Neural progenitor cell (in vitro differentiated cells): ENCODE data around the gene ZNF521. TPM values are rescaled to one million over a fixed set of nuclear protein-coding genes. Genes with fewer than 3 reads are reported as not detected.

Experiments used
- DNase-seq: peaks from one replicate; pipeline ENCODE4 v3.0.0-alpha.2; 2016; ENCODE audit warnings: low spot score
- H2AFZ ChIP-seq: fragments of 200-600 bp; sonication (generic); replicated peaks from 2 replicates; pipeline ENCODE4 v1.6.1; 2016; ENCODE audit warnings: antibody characterized with exemption
- H3F3A ChIP-seq: fragments of 200-600 bp; sonication (generic); 2 replicates; pipeline ENCODE4 v1.6.1; 2016; ENCODE audit warnings: antibody characterized with exemption, low read depth
- H3K27ac ChIP-seq: fragments of 200-600 bp; sonication (generic); 2 replicates; pipeline ENCODE4 v1.5.1; 2016; ENCODE audit warnings: mild to moderate bottlenecking
- H3K27me3 ChIP-seq: fragments of 200-600 bp; sonication (generic); 2 replicates; pipeline ENCODE4 v1.6.1; 2016; ENCODE audit warnings: mild to moderate bottlenecking, moderate library complexity
- H3K36me3 ChIP-seq: fragments of 200-600 bp; sonication (generic); 2 replicates; pipeline ENCODE4 v1.5.1; 2016
- H3K4me1 ChIP-seq: fragments of 200-600 bp; sonication (generic); 2 replicates; pipeline ENCODE4 v1.6.1; 2016; ENCODE audit warnings: mixed run types
- H3K4me2 ChIP-seq: fragments of 200-600 bp; sonication (generic); 2 replicates; pipeline ENCODE4 v1.6.1; 2016
- H3K4me3 ChIP-seq: fragments of 200-600 bp; sonication (generic); 2 replicates; pipeline ENCODE4 v1.5.1; 2016
- H3K79me2 ChIP-seq: fragments of 200-600 bp; sonication (generic); 2 replicates; pipeline ENCODE4 v1.6.1; 2016; ENCODE audit warnings: low read depth
- H3K9ac ChIP-seq: fragments of 200-600 bp; sonication (generic); 2 replicates; pipeline ENCODE4 v1.6.1; 2016
- H3K9me3 ChIP-seq: fragments of 200-600 bp; sonication (generic); 2 replicates; pipeline ENCODE4 v1.5.1; 2016; ENCODE audit warnings: low read depth
- H4K20me1 ChIP-seq: fragments of 200-600 bp; sonication (generic); 2 replicates; pipeline ENCODE4 v1.6.1; 2016; ENCODE audit warnings: low read depth
- H3K27ac Mint-ChIP-seq: 3 replicates; pipeline ENCODE4 v1.8.0; 2021; ENCODE audit warnings: mixed read lengths
- H3K27me3 Mint-ChIP-seq: 2 replicates; pipeline ENCODE4 v1.8.0; 2022; ENCODE audit warnings: low read depth, mild to moderate bottlenecking, inconsistent platforms, moderate library complexity, mixed read lengths; ENCODE audit not compliant: insufficient read depth
- H3K36me3 Mint-ChIP-seq: 3 replicates; pipeline ENCODE4 v1.8.0; 2021; ENCODE audit warnings: mixed read lengths
- H3K4me1 Mint-ChIP-seq: 3 replicates; pipeline ENCODE4 v1.8.0; 2021; ENCODE audit warnings: mixed read lengths
- H3K4me3 Mint-ChIP-seq: 3 replicates; pipeline ENCODE4 v1.8.0; 2021; ENCODE audit warnings: mild to moderate bottlenecking, moderate library complexity, mixed read lengths
- H3K9me3 Mint-ChIP-seq: 3 replicates; pipeline ENCODE4 v1.8.0; 2020; ENCODE audit warnings: mixed read lengths
- EZH2 ChIP-seq: fragments of 200-600 bp; sonication (generic); IDR thresholded peaks from 2 replicates; pipeline ENCODE4 v1.6.1; 2017; ENCODE audit warnings: antibody characterized with exemption, mild to moderate bottlenecking, moderate library complexity
- EZH2phosphoT487 ChIP-seq: fragments of 200-600 bp; sonication (generic); IDR thresholded peaks from 2 replicates; pipeline ENCODE4 v1.6.1; 2017; ENCODE audit warnings: antibody characterized with exemption
- total RNA-seq: library from RNA; depleted of rRNA; stranded (reverse); fragments of >200 nt; gene quantifications from 2 replicates; pipeline ENCODE4 v1.2.3, GENCODE V29; 2015; ENCODE audit warnings: low replicate concordance
- TF ChIP-seq, protein P1 (sequence below): fragments of 200-600 bp; sonication (generic); IDR thresholded peaks from 2 replicates; pipeline ENCODE4 v1.5.1; 2017; ENCODE audit warnings: antibody characterized with exemption, mild to moderate bottlenecking

Gene ZNF521
- total RNA-seq, 1 donor from 2014 or later = 136 TPM

DNA sequence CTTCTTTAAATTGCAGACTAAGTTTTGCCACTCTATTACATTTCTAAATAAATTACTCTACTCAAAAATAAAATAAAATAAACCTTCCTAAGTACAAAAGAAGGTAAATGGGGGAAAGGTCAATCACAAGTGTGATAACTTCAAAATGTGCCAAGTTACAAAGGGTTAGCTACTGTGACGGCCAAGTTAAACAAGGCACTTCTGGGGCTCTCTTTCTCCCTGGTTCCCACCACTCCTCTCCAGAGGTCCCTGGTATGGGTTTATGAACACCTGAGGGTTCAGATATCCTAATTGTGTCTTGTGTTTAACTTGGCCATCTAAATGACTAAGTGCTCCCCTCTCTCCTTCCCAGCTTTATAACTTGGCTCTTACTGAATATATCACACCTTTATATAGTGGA, 5.4 kb downstream of the ZNF521 start:
- Mint-ChIP-seq H3K36me3 (peaks cover 34% of the 10 kb centered on the region), H3K27ac (no peak overlapping the region), H3K4me1 (peaks cover 55% of the 10 kb centered on the region), H3K27me3 (peaks cover 10% of the 10 kb centered on the region), H3K4me3 (peak overlapping the region; percentile 98), H3K9me3 (peaks cover 10% of the 10 kb centered on the region)
- H3K9ac ChIP-seq = no peak overlapping the region
- no peak overlapping the region for H2AFZ ChIP-seq
- no peak overlapping the region for H3K27ac ChIP-seq
- H3K4me1 ChIP-seq = peaks cover 47% of the 10 kb centered on the region
- H3K79me2 ChIP-seq = peaks cover 98% of the 10 kb centered on the region
- peaks cover 17% of the 10 kb centered on the region for H3K36me3 ChIP-seq
- H3K9me3 ChIP-seq = no peaks in the 10 kb centered on the region
- TF ChIP-seq EZH2phosphoT487 (no peak), EZH2 (no peak)
- TF ChIP-seq, protein P1, sequence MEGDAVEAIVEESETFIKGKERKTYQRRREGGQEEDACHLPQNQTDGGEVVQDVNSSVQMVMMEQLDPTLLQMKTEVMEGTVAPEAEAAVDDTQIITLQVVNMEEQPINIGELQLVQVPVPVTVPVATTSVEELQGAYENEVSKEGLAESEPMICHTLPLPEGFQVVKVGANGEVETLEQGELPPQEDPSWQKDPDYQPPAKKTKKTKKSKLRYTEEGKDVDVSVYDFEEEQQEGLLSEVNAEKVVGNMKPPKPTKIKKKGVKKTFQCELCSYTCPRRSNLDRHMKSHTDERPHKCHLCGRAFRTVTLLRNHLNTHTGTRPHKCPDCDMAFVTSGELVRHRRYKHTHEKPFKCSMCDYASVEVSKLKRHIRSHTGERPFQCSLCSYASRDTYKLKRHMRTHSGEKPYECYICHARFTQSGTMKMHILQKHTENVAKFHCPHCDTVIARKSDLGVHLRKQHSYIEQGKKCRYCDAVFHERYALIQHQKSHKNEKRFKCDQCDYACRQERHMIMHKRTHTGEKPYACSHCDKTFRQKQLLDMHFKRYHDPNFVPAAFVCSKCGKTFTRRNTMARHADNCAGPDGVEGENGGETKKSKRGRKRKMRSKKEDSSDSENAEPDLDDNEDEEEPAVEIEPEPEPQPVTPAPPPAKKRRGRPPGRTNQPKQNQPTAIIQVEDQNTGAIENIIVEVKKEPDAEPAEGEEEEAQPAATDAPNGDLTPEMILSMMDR = no peak
- H3K27me3 ChIP-seq = peaks cover 17% of the 10 kb centered on the region
- peaks cover 76% of the 10 kb centered on the region for H4K20me1 ChIP-seq
- no peak for DNase-seq
- peak overlapping the region; percentile 94 for H3K4me2 ChIP-seq
- peaks cover 19% of the 10 kb centered on the region for H3F3A ChIP-seq
- no peak overlapping the region for H3K4me3 ChIP-seq

DNA sequence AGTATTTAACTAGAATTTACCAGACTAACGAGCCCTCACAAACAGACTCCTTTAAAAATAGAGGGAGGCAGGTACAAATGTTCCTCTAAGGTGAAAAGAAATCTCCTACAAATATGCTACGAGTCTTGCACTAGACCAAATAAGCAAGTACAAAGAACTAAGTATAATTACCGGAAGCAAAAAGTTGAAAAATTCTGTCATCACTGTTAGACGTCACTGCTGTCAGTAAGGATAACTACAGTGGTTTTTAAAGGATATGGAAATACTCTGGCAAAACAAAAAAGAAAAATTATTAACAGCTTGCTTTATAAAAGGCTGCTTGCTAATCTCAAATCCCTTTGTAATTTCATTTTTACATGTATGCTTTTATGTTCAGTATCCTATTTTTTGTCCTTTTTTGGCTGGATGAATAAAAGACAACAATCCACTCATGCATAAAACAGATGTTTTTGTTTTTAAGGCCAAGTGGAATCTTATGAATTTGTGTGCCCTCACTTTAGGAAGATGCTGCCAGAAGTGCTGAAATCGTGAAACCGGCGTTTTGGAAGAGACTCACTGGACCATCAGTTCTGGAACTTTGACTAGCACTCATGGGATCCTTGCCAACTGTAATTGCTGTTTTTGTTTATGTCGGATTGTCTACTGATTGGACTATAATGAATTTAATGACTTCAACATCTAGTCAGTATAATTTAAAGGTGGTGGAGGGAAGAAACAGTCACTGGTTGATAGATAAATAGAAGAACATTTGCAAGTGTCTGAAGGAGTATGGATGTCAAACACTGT, 6.7 kb downstream of the ZNF521 start:
- peak overlapping the region; percentile 94 for H3K4me2 ChIP-seq
- Mint-ChIP-seq H3K4me1 (peaks cover 55% of the 10 kb centered on the region), H3K27me3 (peaks cover 7% of the 10 kb centered on the region)

DNA sequence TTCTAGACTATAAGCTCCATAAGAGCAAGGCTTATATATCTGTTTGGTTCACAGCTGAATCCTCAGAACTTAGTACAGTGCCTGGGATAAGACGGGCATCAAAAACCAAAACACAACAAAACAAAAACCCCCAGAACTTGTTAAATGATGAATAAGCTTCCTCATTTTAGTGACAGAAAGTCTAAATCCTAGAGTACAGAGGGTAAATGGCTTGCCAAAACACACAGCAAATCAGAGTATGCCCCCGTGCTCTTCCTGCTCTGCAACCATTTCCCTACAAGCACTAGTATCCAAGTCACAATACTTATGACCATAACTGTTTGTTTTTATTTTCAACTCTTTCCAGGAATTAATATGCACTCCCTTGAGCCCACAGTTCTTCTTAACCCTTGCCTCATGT, 10.1 kb downstream of the ZNF521 start:
- no peak overlapping the region for H3K27ac Mint-ChIP-seq
- peaks cover 29% of the 10 kb centered on the region for H3K4me1 ChIP-seq
- peaks cover 19% of the 10 kb centered on the region for H3K36me3 ChIP-seq
- H3F3A ChIP-seq = no peaks in the 10 kb centered on the region
- no peak overlapping the region for H2AFZ ChIP-seq
- peaks cover 98% of the 10 kb centered on the region for H3K79me2 ChIP-seq
- H4K20me1 ChIP-seq = peaks cover 98% of the 10 kb centered on the region
- no peaks in the 10 kb centered on the region for H3K9me3 ChIP-seq
- H3K4me3 Mint-ChIP-seq = no peak overlapping the region
- TF ChIP-seq EZH2phosphoT487 (no peak), EZH2 (no peak)
- TF ChIP-seq, protein P1 = no peak
- H3K27me3 Mint-ChIP-seq = peaks cover 3% of the 10 kb centered on the region
- H3K9ac ChIP-seq = no peak overlapping the region
- no peak overlapping the region for H3K27ac ChIP-seq
- H3K9me3 Mint-ChIP-seq = peaks cover 35% of the 10 kb centered on the region
- H3K36me3 Mint-ChIP-seq = peaks cover 53% of the 10 kb centered on the region
- H3K4me2 ChIP-seq = no peak overlapping the region
- peaks cover 33% of the 10 kb centered on the region for H3K4me1 Mint-ChIP-seq
- peaks cover under 1% of the 10 kb centered on the region for H3K27me3 ChIP-seq
- no peak for DNase-seq
- H3K4me3 ChIP-seq = no peak overlapping the region

More for the DNA sequence above, 6.7 kb downstream of the ZNF521 start:
- no peak for TF ChIP-seq EZH2phosphoT487
- TF ChIP-seq, protein P1 = no peak
- TF ChIP-seq EZH2 = no peak
- H3K9ac ChIP-seq = no peak overlapping the region
- peaks cover 98% of the 10 kb centered on the region for H3K79me2 ChIP-seq
- peaks cover 20% of the 10 kb centered on the region for H3K9me3 Mint-ChIP-seq
- peak overlapping the region; percentile 87 for H3K27ac Mint-ChIP-seq
- no peak for DNase-seq
- H3K27me3 ChIP-seq = peaks cover 17% of the 10 kb centered on the region
- no peak overlapping the region for H2AFZ ChIP-seq
- H3K4me1 ChIP-seq = peaks cover 47% of the 10 kb centered on the region
- H3K36me3 Mint-ChIP-seq = peaks cover 42% of the 10 kb centered on the region
- peak overlapping the region; percentile 98 for H3K4me3 Mint-ChIP-seq
- H3K9me3 ChIP-seq = no peaks in the 10 kb centered on the region
- peaks cover 9% of the 10 kb centered on the region for H3F3A ChIP-seq
- H3K27ac ChIP-seq = no peak overlapping the region
- H3K4me3 ChIP-seq = no peak overlapping the region
- H4K20me1 ChIP-seq = peaks cover 89% of the 10 kb centered on the region
- H3K36me3 ChIP-seq = peaks cover 17% of the 10 kb centered on the region
